ENCODE data around the gene PITPNC1. TPM values are rescaled to one million over a fixed set of nuclear protein-coding genes. Genes with fewer than 3 reads are reported as not detected.

The PITPNC1 gene
- total RNA-seq, 1 experiment from 2014 or later = 37.5 TPM

GRCh38 chr17:67576471-67577115 lies 199.5 kb downstream of the PITPNC1 start:
- Histone ChIP-seq H4K20me1 (ENCODE audit: control insufficient read depth, insufficient read depth, insufficient read length) (no peaks in the 10 kb centered on the region), H3K4me2 (ENCODE audit: insufficient read depth, insufficient read length, low read length) (no peak overlapping the region), H3K9ac (ENCODE audit: extremely low read depth, insufficient read length, low read length) (no peak overlapping the region), H3K14ac (ENCODE audit: insufficient read depth, low read length) (no peak overlapping the region), H3K23ac (ENCODE audit: insufficient read length, low read depth, low read length) (no peak overlapping the region), H3K79me1 (ENCODE audit: insufficient read depth, low read depth, low read length, poor library complexity, severe bottlenecking) (no peaks in the 10 kb centered on the region), H3K56ac (ENCODE audit: insufficient read length, low read depth, low read length) (no peak overlapping the region), H4K8ac (replicated peaks; ENCODE audit: insufficient read length, low read depth, low read length) (no peak overlapping the region), H4K5ac (ENCODE audit: insufficient read length, low read depth, low read length) (no peak overlapping the region), H3K4me1 (ENCODE audit: insufficient read depth, low read length) (peaks cover 3% of the 10 kb centered on the region; the same call in 1 of the 2 replicates), H2BK5ac (ENCODE audit: insufficient read length, low read length) (no peak overlapping the region), H4K91ac (ENCODE audit: insufficient read length, low read depth, low read length) (no peak overlapping the region), H2BK15ac (ENCODE audit: low read depth, low read length) (no peak overlapping the region), H2AFZ (ENCODE audit: low read length) (no peak overlapping the region), H2BK20ac (ENCODE audit: low read depth, low read length, poor library complexity, severe bottlenecking) (no peak overlapping the region), H3T11ph (ENCODE audit: low read length) (no peak overlapping the region), H3K27ac (ENCODE audit: insufficient read length, low read depth, low read length) (no peak overlapping the region), H2AK5ac (ENCODE audit: insufficient read length, low read length) (no peak overlapping the region), H2BK12ac (ENCODE audit: insufficient read length, low read depth, low read length) (no peak overlapping the region), H3K18ac (ENCODE audit: insufficient read length, low read depth, low read length) (no peak overlapping the region), H2BK120ac (ENCODE audit: low read depth, low read length, poor library complexity, severe bottlenecking) (no peak overlapping the region), H3K27me3 (ENCODE audit: insufficient read depth, low read length) (no peaks in the 10 kb centered on the region), H3K79me2 (ENCODE audit: insufficient read depth, low read length) (no peaks in the 10 kb centered on the region), H3K9me3 (ENCODE audit: control insufficient read depth, low read depth, low read length) (no peaks in the 10 kb centered on the region), H3K4ac (ENCODE audit: low read depth, low read length) (no peak overlapping the region), H3K23me2 (ENCODE audit: insufficient read length, low read depth, low read length, poor library complexity, severe bottlenecking) (no peaks in the 10 kb centered on the region)
- H3K4me3 Mint-ChIP-seq = no peak overlapping the region
- peaks cover 2 to 15% (median 10%) of the 10 kb centered on the region in 3 experiments; a peak in 5 of 7 replicates for H3K36me3 Mint-ChIP-seq (ENCODE audit: insufficient read depth in 1 of 3, low read depth in 3 of 3)
- no peak for DNase-seq
- WGBS (ENCODE audit: extremely low coverage, insufficient read length, low lambda C conversion rate) = no CpG with 5 or more reads among the region's 10 CpGs
- TF ChIP-seq CTCF (conservative IDR thresholded peaks at IDR 0.05) = no peak
- no peaks in the 10 kb centered on the region for H3K27me3 Mint-ChIP-seq (ENCODE audit: low read depth)
- H3K27ac Mint-ChIP-seq = no peak overlapping the region
- peaks cover 17 to 22% of the 10 kb centered on the region in 2 experiments for H3K4me1 Mint-ChIP-seq
- H3K9me3 Mint-ChIP-seq = no peaks in the 10 kb centered on the region

Measured in H9 (cell line).